MCF 10A (cell line): ENCODE data around the gene RAB6C. TPM values are rescaled to one million over a fixed set of nuclear protein-coding genes. Genes with fewer than 3 reads are reported as not detected.
A peak's percentile ranks its signal among the peaks of the same experiment; 100 is the strongest.
"Not testable (repeated sequence)": the region's sequence is repeated elsewhere in the genome, so short reads cannot be mapped to it uniquely, and the experiment has no call there.

Experiments used
- Bru-seq: library from RNA; stranded (reverse); fragments of 400-500 nt; gene quantifications from one replicate; lab custom pipeline; 2021; lab: Mats Ljungman, UMichigan
- BruChase-seq, 2 experiments: library from RNA; stranded (reverse); fragments of 400-500 nt; gene quantifications; one replicate each; lab custom pipeline; 2021; lab: Mats Ljungman, UMichigan
- BruUV-seq: library from RNA; stranded (reverse); fragments of 400-500 nt; replicated peaks from 2 replicates; lab custom pipeline; 2021; lab: Mats Ljungman, UMichigan
- CTCF ChIA-PET: fragments of 300-600 bp; sonication (Branson Sonifier 250); formaldehyde crosslinking; extraction: SDS; loops from one replicate; lab custom pipeline; 2021; ENCODE audit warnings: antibody characterized with exemption, inconsistent platforms; lab: Yijun Ruan, JAX
- POLR2A ChIA-PET: fragments of 300-600, 350-650 bp; sonication (Branson Sonifier 250); formaldehyde crosslinking; extraction: SDS; loops from one replicate; lab custom pipeline; 2020; ENCODE audit warnings: antibody characterized with exemption, inconsistent platforms; lab: Yijun Ruan, JAX
- DNase-seq: peaks from one replicate; pipeline ENCODE4 v3.0.0-alpha.2; 2018; ENCODE audit not compliant: unreplicated experiment
- H3K27ac Mint-ChIP-seq: one replicate; pipeline ENCODE4 v1.8.0; 2022; ENCODE audit warnings: mild to moderate bottlenecking, low read depth, mixed read lengths; ENCODE audit not compliant: unreplicated experiment
- H3K27me3 Mint-ChIP-seq: one replicate; pipeline ENCODE4 v1.8.0; 2022; ENCODE audit warnings: mixed read lengths; ENCODE audit not compliant: insufficient read depth, unreplicated experiment
- H3K36me3 Mint-ChIP-seq: one replicate; pipeline ENCODE4 v1.8.0; 2022; ENCODE audit warnings: mild to moderate bottlenecking, moderate library complexity, mixed read lengths; ENCODE audit not compliant: insufficient read depth, unreplicated experiment
- H3K4me1 Mint-ChIP-seq: one replicate; pipeline ENCODE4 v1.8.0; 2022; ENCODE audit warnings: mixed read lengths; ENCODE audit not compliant: insufficient read depth, unreplicated experiment
- H3K4me3 Mint-ChIP-seq: one replicate; pipeline ENCODE4 v1.8.0; 2022; ENCODE audit warnings: mild to moderate bottlenecking, moderate library complexity, mixed read lengths; ENCODE audit not compliant: unreplicated experiment
- H3K9me3 Mint-ChIP-seq: one replicate; pipeline ENCODE4 v1.8.0; 2022; ENCODE audit warnings: mixed read lengths; ENCODE audit not compliant: unreplicated experiment
- intact Hi-C: fragments of 100-400 bp; cut with micrococcal nuclease; formaldehyde crosslinking; loops from 2 replicates; pipeline ENCODE4 v1.14.1; 2022
- long read RNA-seq: library from polyadenylated mRNA; stranded (forward); transcript quantifications from one replicate; pipeline ENCODE4 v2.0.0, GENCODE V29; 2022
- total RNA-seq: library from RNA; stranded (reverse); gene quantifications from 2 replicates; pipeline ENCODE4 v1.2.3, GENCODE V29; 2022
- TF ChIP-seq, protein P1 (sequence below): fragments of 200-600 bp; IDR thresholded peaks from one replicate; pipeline ENCODE4 v1.8.0; 2022; ENCODE audit warnings: antibody characterized with exemption, mild to moderate bottlenecking; ENCODE audit not compliant: unreplicated experiment

Gene RAB6C
- not detected in 2 replicates for total RNA-seq
- Bru-seq, nascent RNA, result percentile 15 among the genes with signal in this experiment
- BruChase-seq, experiment 1, labeled RNA remaining after a 6-hour chase, result percentile 25 among the genes with signal in this experiment
- percentile 14 among the genes with signal in this experiment for BruChase-seq, experiment 2, labeled RNA remaining after a 2-hour chase
- long read RNA-seq, result 0 reads

DNA sequence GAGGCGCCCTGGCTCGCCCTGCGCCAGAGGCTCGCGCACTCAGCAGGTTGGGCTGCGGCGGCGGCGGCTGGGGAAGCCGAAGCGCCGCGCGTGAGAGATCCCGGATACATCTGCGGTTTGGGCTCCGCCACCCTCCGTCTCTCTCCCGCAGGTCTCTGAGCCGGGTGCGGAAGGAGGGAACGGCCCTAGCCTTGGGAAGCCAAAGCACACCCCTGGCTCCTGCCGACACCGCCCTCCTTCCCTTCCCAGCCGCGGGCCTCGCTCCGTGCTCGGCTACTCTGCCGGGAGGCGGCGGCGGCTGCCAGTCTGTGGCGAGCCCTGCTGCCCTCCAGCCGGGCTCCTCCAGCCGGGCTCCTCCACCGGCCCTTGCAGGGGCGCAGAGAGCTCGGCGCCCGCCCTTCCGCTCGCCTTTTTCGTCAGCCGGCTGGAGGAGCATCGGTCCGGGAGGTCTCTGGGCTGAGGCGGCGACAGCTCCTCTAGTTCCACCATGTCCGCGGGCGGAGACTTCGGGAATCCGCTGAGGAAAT lies at the start of gene RAB6C:
RAB6C (plus strand) TSS at position 38 of the 527 bp plus-strand sequence; CDS start at position 488, 450 bp downstream.
- DNase-seq, H3K27ac Mint-ChIP-seq, intact Hi-C loops, H3K9me3 Mint-ChIP-seq, H3K4me3 Mint-ChIP-seq, BruUV-seq, H3K4me1 Mint-ChIP-seq, POLR2A ChIA-PET, CTCF ChIA-PET, H3K36me3 Mint-ChIP-seq: not testable (repeated sequence)
- peaks cover 43% of the 10 kb centered on the region for H3K27me3 Mint-ChIP-seq

DNA sequence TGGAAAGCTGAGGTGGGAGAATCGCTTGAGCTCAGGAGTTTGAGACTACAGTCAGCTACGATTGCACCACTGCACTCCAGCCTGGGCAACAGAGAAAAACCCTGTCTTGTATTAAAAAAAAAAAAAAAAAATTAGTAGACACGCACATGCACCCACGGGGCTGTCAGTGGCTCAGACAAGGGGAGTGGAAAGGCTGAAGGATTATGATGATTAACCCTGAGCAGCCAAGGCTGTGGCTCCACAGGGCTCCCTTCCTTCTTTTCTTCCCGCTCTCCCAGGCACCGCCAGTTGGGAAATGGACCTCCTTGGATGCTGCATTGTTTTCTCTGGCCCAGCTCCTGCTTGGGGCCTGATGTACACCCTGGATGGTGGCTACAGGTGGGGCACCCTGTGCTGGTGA lies 49.0 kb upstream of the RAB6C start:
- Mint-ChIP-seq H3K36me3 (no peaks in the 10 kb centered on the region), H3K27ac (no peak overlapping the region), H3K4me1 (no peaks in the 10 kb centered on the region), H3K4me3 (no peak overlapping the region), H3K9me3 (no peaks in the 10 kb centered on the region), H3K27me3 (peaks cover 16% of the 10 kb centered on the region)
- intact Hi-C loops, result no loop called here
- DNase-seq, result no peak
- BruUV-seq, result no TSS peak
- ChIA-PET POLR2A (no interaction called here), CTCF (interaction anchor here (0.6 to 1.3 kb wide), 2 partner anchors 404 to 1357 kb away, joined by 3 to 4 read pairs; no protein-coding TSS in a partner anchor)
- TF ChIP-seq, protein P1, sequence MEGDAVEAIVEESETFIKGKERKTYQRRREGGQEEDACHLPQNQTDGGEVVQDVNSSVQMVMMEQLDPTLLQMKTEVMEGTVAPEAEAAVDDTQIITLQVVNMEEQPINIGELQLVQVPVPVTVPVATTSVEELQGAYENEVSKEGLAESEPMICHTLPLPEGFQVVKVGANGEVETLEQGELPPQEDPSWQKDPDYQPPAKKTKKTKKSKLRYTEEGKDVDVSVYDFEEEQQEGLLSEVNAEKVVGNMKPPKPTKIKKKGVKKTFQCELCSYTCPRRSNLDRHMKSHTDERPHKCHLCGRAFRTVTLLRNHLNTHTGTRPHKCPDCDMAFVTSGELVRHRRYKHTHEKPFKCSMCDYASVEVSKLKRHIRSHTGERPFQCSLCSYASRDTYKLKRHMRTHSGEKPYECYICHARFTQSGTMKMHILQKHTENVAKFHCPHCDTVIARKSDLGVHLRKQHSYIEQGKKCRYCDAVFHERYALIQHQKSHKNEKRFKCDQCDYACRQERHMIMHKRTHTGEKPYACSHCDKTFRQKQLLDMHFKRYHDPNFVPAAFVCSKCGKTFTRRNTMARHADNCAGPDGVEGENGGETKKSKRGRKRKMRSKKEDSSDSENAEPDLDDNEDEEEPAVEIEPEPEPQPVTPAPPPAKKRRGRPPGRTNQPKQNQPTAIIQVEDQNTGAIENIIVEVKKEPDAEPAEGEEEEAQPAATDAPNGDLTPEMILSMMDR, result no peak

DNA sequence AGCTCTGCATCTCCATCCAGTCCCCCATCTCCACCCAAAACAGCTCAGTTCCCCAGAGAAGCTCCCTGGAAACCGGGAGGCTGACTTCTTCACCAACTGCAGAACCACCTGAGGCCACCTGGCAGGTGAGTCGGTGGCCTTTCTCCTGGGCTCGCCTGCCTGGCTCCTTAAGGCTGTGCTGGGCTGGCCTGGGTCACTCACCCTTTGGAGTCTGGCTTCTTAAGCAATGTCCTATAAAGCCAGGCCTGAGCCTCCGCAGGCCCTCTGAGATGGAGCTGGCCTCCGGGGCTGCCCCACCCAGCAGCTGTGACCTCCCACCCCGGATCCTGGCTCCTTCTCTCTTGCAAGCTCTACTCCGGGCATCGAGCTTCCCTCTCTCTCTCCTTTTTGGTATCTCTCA lies 46.1 kb upstream of the RAB6C start:
- H3K4me1 Mint-ChIP-seq, intact Hi-C loops, H3K4me3 Mint-ChIP-seq, H3K9me3 Mint-ChIP-seq, H3K27ac Mint-ChIP-seq, H3K36me3 Mint-ChIP-seq, DNase-seq, BruUV-seq, CTCF ChIA-PET, POLR2A ChIA-PET: not testable (repeated sequence)
- peaks cover 21% of the 10 kb centered on the region for H3K27me3 Mint-ChIP-seq

DNA sequence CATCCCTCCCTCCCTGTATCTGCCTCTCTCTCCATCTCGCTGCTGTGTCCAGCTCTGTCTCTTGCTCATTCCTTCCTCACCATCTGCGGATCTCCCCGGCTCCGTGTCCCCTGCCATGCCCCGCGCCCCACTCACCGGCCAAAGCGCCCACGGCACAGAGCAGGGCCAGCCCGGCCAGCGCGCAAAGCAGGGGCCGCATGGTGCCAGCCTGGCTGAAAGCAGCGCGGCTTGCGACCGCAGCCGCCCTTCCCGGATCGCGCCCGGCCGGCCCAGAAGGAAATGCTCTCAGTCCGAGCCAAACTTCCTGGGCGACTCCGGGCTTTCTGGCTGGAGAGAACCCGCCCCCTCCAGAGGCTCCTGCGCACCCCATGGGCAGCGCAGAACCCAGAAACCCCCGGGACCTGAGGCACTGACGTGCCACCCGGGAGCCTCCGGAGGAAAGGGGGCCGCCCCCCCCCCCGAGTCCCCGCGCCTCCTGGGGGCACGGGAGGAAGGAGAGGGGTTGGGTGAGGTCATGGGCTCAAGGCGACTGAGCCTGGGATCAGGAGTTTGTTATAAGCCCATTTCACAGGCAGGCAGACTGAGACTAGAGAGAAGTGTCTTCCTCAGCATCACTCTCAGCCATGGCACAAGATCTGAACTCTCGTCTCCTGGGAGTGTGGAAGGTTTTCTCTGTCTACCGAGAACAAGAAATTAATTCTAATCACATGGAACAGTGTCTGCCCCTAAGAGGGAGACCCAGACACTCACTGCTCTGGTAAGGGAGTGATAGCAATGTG lies 45.2 kb upstream of the RAB6C start:
- Mint-ChIP-seq H3K27ac (no peak overlapping the region), H3K36me3 (no peaks in the 10 kb centered on the region), H3K27me3 (peaks cover 29% of the 10 kb centered on the region), H3K4me3 (no peak overlapping the region), H3K9me3 (no peaks in the 10 kb centered on the region), H3K4me1 (no peaks in the 10 kb centered on the region)
- intact Hi-C loops, result no loop called here
- POLR2A ChIA-PET, result no interaction called here
- no peak for DNase-seq
- BruUV-seq, result no TSS peak
- CTCF ChIA-PET, result no interaction called here
- TF ChIP-seq, protein P1, result no peak

DNA sequence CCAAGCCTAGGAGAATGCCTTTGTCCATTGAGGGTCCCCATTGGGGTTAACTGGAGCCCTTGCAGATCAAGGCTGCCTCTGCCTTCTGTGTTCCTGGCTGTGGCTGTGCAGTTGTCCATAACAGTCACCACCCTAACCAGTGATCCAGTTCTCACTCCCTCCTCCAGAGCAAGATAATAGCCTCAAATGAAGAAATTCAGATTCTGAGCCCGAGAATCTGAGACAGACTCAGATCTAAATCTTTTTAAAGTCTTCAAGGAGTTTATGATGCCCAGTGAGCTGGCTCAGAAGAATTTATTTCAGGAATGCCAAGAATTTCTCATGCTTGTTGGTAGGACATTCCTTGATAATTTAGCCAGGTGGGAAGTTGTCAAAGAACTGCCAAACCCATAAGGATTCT lies 44.3 kb upstream of the RAB6C start:
- DNase-seq, result no peak
- no peak overlapping the region for H3K27ac Mint-ChIP-seq

More for the DNA sequence above, 44.3 kb upstream of the RAB6C start:
- intact Hi-C loops, result no loop called here
- ChIA-PET CTCF (no interaction called here), POLR2A (no interaction called here)
- peaks cover 36% of the 10 kb centered on the region for H3K27me3 Mint-ChIP-seq
- BruUV-seq, result no TSS peak
- TF ChIP-seq, protein P1, result no peak
- no peaks in the 10 kb centered on the region for H3K4me1 Mint-ChIP-seq
- H3K36me3 Mint-ChIP-seq, result no peaks in the 10 kb centered on the region
- no peaks in the 10 kb centered on the region for H3K9me3 Mint-ChIP-seq
- no peak overlapping the region for H3K4me3 Mint-ChIP-seq
